Body of pancreas (tissue), 4 donors: ENCODE results near the gene WDR11. TPM values are rescaled to one million over a fixed set of nuclear protein-coding genes. Genes with fewer than 3 reads are reported as not detected.

Source experiments
- ATAC-seq: fragments of 150-250 bp; one replicate; pipeline ENCODE4 v1.9.1; 2016
- DNase-seq, 4 donors: peaks; one replicate each; pipeline ENCODE4 v3.0.0-alpha.2; 2019
- H3K27ac ChIP-seq, 4 donors: fragments of 200-600 bp; sonication (generic); 1 replicate in 3 of 4; 2 replicates in 1 of 4; pipeline versions ENCODE4 v1.5.1 to v1.6.1; 2016 to 2019; ENCODE audit warnings: mild to moderate bottlenecking in 1 of 4, mixed read lengths in 1 of 4, moderate library complexity in 1 of 4
- H3K27me3 ChIP-seq, 2 donors: fragments of 200-600 bp; sonication (generic); one replicate each; pipeline ENCODE4 v1.6.0; 2016; ENCODE audit warnings: mild to moderate bottlenecking in 1 of 2
- H3K36me3 ChIP-seq, 2 donors: fragments of 200-600 bp; sonication (generic); replicated peaks in 1 of 2; 2 replicates each; pipeline ENCODE4 v1.5.1; 2016; ENCODE audit warnings: low read depth in 2 of 2; ENCODE audit not compliant: insufficient read depth in 1 of 2
- H3K4me1 ChIP-seq: fragments of 200-600 bp; sonication (generic); one replicate; pipeline ENCODE4 v1.6.0; 2016
- H3K4me3 ChIP-seq, 2 donors: fragments of 200-600 bp; sonication (generic); 1 replicate in 1 of 2; 2 replicates in 1 of 2; pipeline ENCODE4 v1.5.1; 2016 to 2019
- H3K9me3 ChIP-seq, 3 donors: fragments of 200-600 bp; sonication (generic); 1 replicate in 2 of 3; 2 replicates in 1 of 3; pipeline ENCODE4 v1.5.1; 2016
- CTCF ChIP-seq, 7 experiments: fragments of 450-650 bp in 4 of 7; fragments of 200-600 bp in 3 of 7; sonication (generic) in 3 of 7; IDR thresholded peaks; one replicate each; pipeline ENCODE4 v1.5.1; 2016 to 2019; ENCODE audit warnings: antibody characterized with exemption in 7 of 7
- POLR2A ChIP-seq, 3 donors: fragments of 450-650 bp; IDR thresholded peaks; one replicate each; pipeline ENCODE4 v1.6.1; 2016; ENCODE audit warnings: antibody characterized with exemption in 3 of 3, mild to moderate bottlenecking in 2 of 3
- WGBS, 2 donors: methylation state at CpG; one replicate each; pipeline ENCODE4 v1.1.5; 2017; 5-methylcytosine and 5-hydroxymethylcytosine counted together
- intact Hi-C: fragments of 100-400 bp; cut with DNase I; formaldehyde crosslinking; loops from one replicate; pipeline ENCODE4 v1.15.1; 2023
- total RNA-seq, 2 donors: library from RNA; depleted of rRNA; stranded (reverse); fragments of >200 nt; gene quantifications; one replicate each; pipeline ENCODE4 v1.1.0, GENCODE V29; 2016

The WDR11 gene
- total RNA-seq, 2 donors from 2014 or later = 24.7 to 43.3 TPM

GRCh38 chr10:120929166-120929565, 78.0 kb downstream of the WDR11 start:
- Histone ChIP-seq H3K4me1 (no peaks in the 10 kb centered on the region), H3K27me3 (no peaks in the 10 kb centered on the region), H3K36me3 (no peaks in the 10 kb centered on the region), H3K27ac (no peak overlapping the region), H3K9me3 (no peaks in the 10 kb centered on the region), H3K4me3 (no peak overlapping the region)
- ATAC-seq (no peak), DNase-seq (no peak)
- 81 to 83% methylated on average over 7 of the region's 7 CpGs for WGBS, 2 donors
- intact Hi-C loops = no loop called here
- no peak for TF ChIP-seq POLR2A (IDR thresholded peaks at IDR 0.05)
- no peak for TF ChIP-seq CTCF (IDR thresholded peaks at IDR 0.05)

DNA sequence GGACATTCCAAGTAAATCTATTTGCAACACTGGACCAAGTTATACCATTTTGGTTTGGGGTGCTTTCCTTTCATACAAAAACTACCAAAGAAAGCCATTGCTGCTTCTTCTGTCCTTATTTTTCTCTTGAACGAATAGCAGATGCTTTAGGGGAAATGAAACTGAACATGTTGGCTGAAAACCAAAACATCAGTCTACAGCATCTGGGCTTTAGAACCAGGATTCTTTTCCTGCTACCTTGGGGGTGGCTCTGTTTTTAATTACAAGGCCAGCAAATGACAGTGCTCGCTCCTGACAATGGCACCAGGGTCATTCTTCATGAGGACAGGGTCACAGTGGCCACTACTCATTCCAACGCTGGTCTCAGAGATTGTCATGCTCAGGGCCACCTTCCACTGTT, 80.3 kb downstream of the WDR11 start:
- 52 to 63% methylated on average over 3 of the region's 3 CpGs for WGBS, 2 donors
- Histone ChIP-seq H3K4me1 (no peaks in the 10 kb centered on the region), H3K27me3 (no peaks in the 10 kb centered on the region), H3K4me3 (no peak overlapping the region), H3K36me3 (no peaks in the 10 kb centered on the region), H3K9me3 (no peaks in the 10 kb centered on the region), H3K27ac (no peak overlapping the region)
- ATAC-seq (no peak), DNase-seq (no peak)
- no peak for TF ChIP-seq CTCF (IDR thresholded peaks at IDR 0.05)
- no peak for TF ChIP-seq POLR2A (IDR thresholded peaks at IDR 0.05)
- intact Hi-C loops = loop anchor here (10.0 kb wide), 1 partner anchor 963 kb away; no protein-coding TSS in a partner anchor

DNA sequence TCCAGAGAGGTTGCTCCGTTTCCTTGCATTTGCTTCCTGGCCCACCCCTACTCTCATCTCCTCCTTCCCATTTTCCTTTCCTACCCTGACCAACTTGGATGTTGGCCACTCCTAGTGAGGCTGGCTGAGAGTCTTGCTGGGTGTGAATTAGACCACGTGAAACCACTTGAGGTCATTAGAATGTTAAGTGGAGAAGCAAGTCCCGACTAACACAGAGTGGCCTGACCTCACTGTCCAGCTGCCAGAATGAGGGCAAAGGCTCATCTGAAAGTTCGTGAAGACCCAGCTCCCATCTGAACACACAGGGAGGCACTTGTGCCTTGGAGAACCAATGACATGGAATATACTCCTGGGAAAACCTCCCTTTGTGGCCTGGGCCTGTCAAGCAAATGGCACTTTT, 80.8 kb downstream of the WDR11 start:
- ATAC-seq = no peak
- intact Hi-C loops = loop anchor here (10.0 kb wide), 1 partner anchor 963 kb away; no protein-coding TSS in a partner anchor
- H3K27ac ChIP-seq = no peak overlapping the region

DNA sequence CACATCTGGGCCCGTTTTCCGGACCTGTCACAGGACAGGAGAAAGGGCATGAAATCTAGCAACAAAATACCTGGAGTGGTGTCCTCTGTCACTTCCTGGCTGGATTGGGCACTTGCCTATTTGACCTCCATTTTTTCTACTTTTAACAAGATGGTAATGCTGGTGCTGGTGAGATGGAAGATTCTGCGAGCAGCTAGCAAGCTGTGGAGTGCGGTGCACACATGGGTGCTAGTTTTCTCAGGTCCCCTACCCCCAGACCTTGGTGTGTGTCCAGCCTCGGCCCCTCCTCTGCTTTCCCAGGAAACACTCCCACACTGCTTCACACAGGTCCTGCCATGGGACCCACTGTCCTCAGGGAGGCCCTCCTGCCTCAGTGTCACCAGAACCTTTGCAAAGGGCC, 87.7 kb downstream of the WDR11 start:
- intact Hi-C loops = loop anchor here (10.0 kb wide), 1 partner anchor 956 kb away; no protein-coding TSS in a partner anchor
- no peaks in the 10 kb centered on the region for H3K27me3 ChIP-seq
- no peak for TF ChIP-seq CTCF (IDR thresholded peaks at IDR 0.05)
- no peak for TF ChIP-seq POLR2A (IDR thresholded peaks at IDR 0.05)
- H3K36me3 ChIP-seq = no peaks in the 10 kb centered on the region
- peaks cover 3% of the 10 kb centered on the region for H3K4me1 ChIP-seq
- 72 to 85% methylated on average over 5 of the region's 5 CpGs for WGBS, 2 donors
- DNase-seq = no peak
- ATAC-seq = no peak
- no peak overlapping the region for H3K4me3 ChIP-seq
- H3K27ac ChIP-seq = no peak overlapping the region
- no peaks in the 10 kb centered on the region for H3K9me3 ChIP-seq

More for the DNA sequence above, 80.8 kb downstream of the WDR11 start:
- Histone ChIP-seq H3K4me1 (no peaks in the 10 kb centered on the region), H3K4me3 (no peak overlapping the region), H3K27me3 (no peaks in the 10 kb centered on the region), H3K9me3 (no peaks in the 10 kb centered on the region), H3K36me3 (no peaks in the 10 kb centered on the region)
- DNase-seq = no peak
- 52 to 80% methylated on average over 4 of the region's 4 CpGs for WGBS, 2 donors
- TF ChIP-seq POLR2A (IDR thresholded peaks at IDR 0.05) (no peak), CTCF (IDR thresholded peaks at IDR 0.05) (no peak)

DNA sequence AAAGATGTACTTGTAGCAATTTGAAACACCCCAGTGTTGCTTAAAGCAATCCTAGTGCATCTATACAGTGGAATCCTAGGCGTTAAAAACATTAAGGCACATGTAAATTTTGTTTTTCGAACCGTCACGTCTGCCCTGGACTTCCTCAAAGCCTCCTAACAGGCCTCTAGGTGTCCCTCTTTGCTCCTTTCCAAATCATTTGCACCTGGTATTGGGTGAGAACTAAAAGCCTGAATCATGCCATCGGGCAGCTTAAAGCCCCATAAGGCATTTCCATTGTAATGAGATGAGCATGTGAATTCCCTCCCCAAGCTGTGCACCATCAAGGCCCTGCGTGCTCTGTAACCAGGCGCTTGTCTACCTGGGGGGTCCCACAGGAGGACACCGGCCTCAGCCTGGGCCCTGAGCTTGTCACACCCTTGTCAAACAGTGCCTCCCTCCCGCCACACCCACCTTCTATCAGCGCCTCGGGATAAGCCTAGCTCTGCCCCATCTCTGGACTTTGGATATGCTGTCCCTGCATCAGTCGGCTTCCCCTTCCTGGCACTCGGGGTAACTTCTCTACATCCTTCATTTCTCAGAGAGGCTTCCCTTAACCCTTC, 89.2 kb downstream of the WDR11 start:
- no peak for DNase-seq
- no peak overlapping the region for H3K27ac ChIP-seq
- H3K27me3 ChIP-seq = no peaks in the 10 kb centered on the region
- TF ChIP-seq CTCF (IDR thresholded peaks at IDR 0.05) = no peak
- H3K4me1 ChIP-seq = peaks cover 6% of the 10 kb centered on the region
- intact Hi-C loops = loop anchor here (5.0 kb wide), 1 partner anchor 792 kb away; no protein-coding TSS in a partner anchor
- no peak for ATAC-seq
- WGBS, 2 donors = 39 to 43% methylated on average over 13 of the region's 13 CpGs
- H3K36me3 ChIP-seq = no peaks in the 10 kb centered on the region
- no peaks in the 10 kb centered on the region for H3K9me3 ChIP-seq
- no peak overlapping the region for H3K4me3 ChIP-seq
